NT2/D1 (cell line): ENCODE results near the gene GALNT9.
A peak's percentile ranks its signal among the peaks of the same experiment; 100 is the strongest.

ENCODE experiments used
- DNase-seq: peaks from one replicate; pipeline ENCODE4 v3.0.0-alpha.2; 2011; ENCODE audit warnings: low read depth, low spot score
- H3K27me3 ChIP-seq: 2 replicates; pipeline ENCODE4 v1.6.0; 2011; ENCODE audit warnings: mild to moderate bottlenecking; ENCODE audit not compliant: insufficient read length, insufficient read depth
- H3K36me3 ChIP-seq: 2 replicates; pipeline ENCODE4 v1.6.1; 2011; ENCODE audit warnings: mild to moderate bottlenecking, low read length, mixed read lengths; ENCODE audit not compliant: insufficient read depth, insufficient read length
- H3K4me1 ChIP-seq: 2 replicates; pipeline ENCODE4 v1.5.1; 2011; ENCODE audit not compliant: insufficient read depth, insufficient read length
- H3K4me3 ChIP-seq: 2 replicates; pipeline ENCODE4 v1.5.1; 2011; ENCODE audit warnings: low read depth; ENCODE audit not compliant: insufficient read length
- H3K9ac ChIP-seq: 2 replicates; pipeline ENCODE4 v1.6.0; 2011; ENCODE audit warnings: low read depth; ENCODE audit not compliant: insufficient read length
- H3K9me3 ChIP-seq: 2 replicates; pipeline ENCODE4 v1.5.1; 2011; ENCODE audit warnings: mild to moderate bottlenecking, low read length; ENCODE audit not compliant: insufficient read depth
- SUZ12 ChIP-seq: IDR thresholded peaks from 2 replicates; pipeline ENCODE4 v1.6.1; 2011; ENCODE audit not compliant: insufficient read length, insufficient read depth; ENCODE audit errors: extremely low read depth
- YY1 ChIP-seq: IDR thresholded peaks from 2 replicates; pipeline ENCODE4 v1.6.1; 2011; ENCODE audit not compliant: insufficient read length, insufficient read depth
- ZNF274 ChIP-seq: IDR thresholded peaks from 2 replicates; pipeline ENCODE4 v1.6.1; 2011; ENCODE audit warnings: mild to moderate bottlenecking, low read depth, low read length

The GALNT9 gene

DNA sequence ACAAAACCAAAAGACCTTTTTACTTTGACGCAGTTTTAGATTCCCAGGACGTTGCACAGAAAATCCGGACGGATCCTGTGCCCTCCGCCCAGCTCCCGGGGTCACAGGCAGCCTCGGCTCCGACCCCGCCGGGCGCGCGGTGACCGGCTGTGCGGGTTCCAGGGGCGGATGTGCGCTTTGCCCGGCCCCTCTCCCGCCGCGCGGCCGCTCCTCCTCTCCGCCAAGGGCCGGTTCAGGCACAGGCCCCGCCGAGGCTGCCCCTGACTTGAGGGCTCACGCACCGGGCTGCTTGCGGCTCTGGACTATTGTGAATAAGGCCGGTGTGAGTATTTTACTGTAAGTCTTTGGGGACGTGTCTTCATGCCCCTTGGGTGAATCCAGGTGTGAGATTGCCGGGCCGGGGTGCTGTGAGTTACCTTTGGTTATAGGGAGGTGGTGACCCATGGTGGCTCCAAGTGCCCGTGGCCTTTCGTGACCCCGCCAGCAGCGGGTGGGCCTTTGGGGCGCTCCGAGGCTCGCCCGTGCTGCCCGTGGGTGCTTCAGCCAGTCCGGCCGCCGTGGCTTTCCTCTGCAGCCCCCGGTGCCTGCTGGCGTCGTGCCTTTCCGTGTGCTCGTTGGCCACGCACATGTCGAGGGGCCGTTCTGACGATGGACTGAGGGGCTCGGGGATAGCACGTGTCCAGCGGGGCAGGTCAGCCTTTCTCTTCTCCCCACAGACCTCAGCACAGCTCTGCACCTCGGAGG lies 139.2 kb downstream of the GALNT9 start:
- peaks cover 25% of the 10 kb centered on the region for H3K4me1 ChIP-seq
- no peak for DNase-seq
- H3K36me3 ChIP-seq: no peaks in the 10 kb centered on the region
- peaks cover 19% of the 10 kb centered on the region for H3K9me3 ChIP-seq
- peak overlapping the region; percentile 65 for H3K4me3 ChIP-seq
- no peak for TF ChIP-seq YY1
- no peak for TF ChIP-seq ZNF274
- TF ChIP-seq SUZ12: no peak
- H3K9ac ChIP-seq: peak overlapping the region; percentile 80
- H3K27me3 ChIP-seq: peaks cover 85% of the 10 kb centered on the region

DNA sequence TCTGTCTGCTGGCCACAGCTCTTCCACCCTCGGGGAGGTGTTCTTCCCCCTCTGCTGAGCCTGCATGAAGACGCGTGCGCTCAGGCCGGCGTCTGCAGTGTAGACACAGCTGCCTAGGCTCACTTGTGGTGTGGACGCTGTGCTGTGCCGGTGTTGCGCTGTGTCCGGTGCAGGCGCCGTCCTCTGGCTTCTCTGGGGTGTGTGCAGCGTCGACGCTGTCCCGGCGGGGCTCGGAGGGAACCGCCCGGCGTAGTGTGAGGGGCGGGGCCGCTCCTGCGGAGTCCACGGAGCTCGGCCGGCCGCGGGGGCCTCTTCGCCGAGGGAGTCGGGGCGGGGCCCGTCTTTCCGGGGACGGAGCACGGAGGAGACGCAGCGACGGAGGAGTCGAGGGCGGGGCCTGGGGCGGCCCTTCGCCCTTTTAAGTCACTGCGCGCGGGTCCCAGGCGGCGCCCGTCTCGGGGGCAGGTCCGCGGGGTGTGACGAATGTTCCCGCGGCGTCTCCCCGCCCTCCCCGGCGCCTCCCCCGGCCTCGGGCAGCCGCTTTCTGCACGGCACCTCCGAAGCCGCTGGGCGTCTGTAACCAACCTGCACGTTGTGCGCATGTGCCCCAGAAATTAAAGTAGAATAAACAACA lies 139.9 kb downstream of the GALNT9 start:
- peaks cover 17% of the 10 kb centered on the region for H3K9me3 ChIP-seq
- TF ChIP-seq YY1 (no peak), SUZ12 (no peak), ZNF274 (no peak)
- H3K36me3 ChIP-seq: no peaks in the 10 kb centered on the region
- H3K4me1 ChIP-seq: peaks cover 25% of the 10 kb centered on the region
- peak overlapping the region; percentile 65 for H3K4me3 ChIP-seq
- no peak for DNase-seq
- peak overlapping the region; percentile 88 for H3K9ac ChIP-seq
- H3K27me3 ChIP-seq: peaks cover 85% of the 10 kb centered on the region

GRCh38 chr12:132188916-132189325 lies 140.5 kb downstream of the GALNT9 start:
- peaks cover 25% of the 10 kb centered on the region for H3K4me1 ChIP-seq
- peak overlapping the region; percentile 88 for H3K9ac ChIP-seq
- peaks cover 85% of the 10 kb centered on the region for H3K27me3 ChIP-seq
- no peak for TF ChIP-seq SUZ12
- no peak for TF ChIP-seq ZNF274
- no peak for TF ChIP-seq YY1
- DNase-seq: no peak
- H3K36me3 ChIP-seq: no peaks in the 10 kb centered on the region
- H3K4me3 ChIP-seq: peak overlapping the region; percentile 65
- peaks cover 11% of the 10 kb centered on the region for H3K9me3 ChIP-seq

DNA sequence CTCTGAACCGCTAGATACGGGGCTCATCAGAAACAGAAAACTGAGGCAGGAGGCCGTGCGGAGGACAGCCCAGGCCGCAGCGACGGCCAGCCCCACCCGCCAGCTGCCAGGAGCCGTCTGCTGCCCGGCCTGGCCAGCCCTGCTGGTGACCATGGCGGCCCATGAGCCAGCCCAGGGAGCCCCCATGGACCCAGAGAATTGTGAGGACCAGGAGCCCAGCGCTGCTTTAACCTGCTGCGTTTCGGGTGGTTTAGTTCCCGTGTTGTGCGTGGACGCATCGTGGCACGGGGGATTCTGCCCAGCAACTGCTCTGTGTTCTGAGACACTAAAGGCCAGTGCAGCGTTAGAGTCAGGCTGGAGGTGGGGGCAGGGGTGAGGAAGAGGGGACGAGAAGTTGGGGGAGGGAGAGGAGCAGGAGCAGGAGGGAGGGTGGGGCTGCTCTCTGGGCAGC lies 140.9 kb downstream of the GALNT9 start:
- Histone ChIP-seq H3K4me1 (peaks cover 25% of the 10 kb centered on the region), H3K4me3 (peak overlapping the region; percentile 65), H3K27me3 (peaks cover 85% of the 10 kb centered on the region), H3K9ac (peak overlapping the region; percentile 88), H3K9me3 (peaks cover 7% of the 10 kb centered on the region; the same call in 1 of the 2 replicates), H3K36me3 (no peaks in the 10 kb centered on the region)
- DNase-seq: no peak
- TF ChIP-seq ZNF274: no peak
- TF ChIP-seq SUZ12: no peak
- no peak for TF ChIP-seq YY1

DNA sequence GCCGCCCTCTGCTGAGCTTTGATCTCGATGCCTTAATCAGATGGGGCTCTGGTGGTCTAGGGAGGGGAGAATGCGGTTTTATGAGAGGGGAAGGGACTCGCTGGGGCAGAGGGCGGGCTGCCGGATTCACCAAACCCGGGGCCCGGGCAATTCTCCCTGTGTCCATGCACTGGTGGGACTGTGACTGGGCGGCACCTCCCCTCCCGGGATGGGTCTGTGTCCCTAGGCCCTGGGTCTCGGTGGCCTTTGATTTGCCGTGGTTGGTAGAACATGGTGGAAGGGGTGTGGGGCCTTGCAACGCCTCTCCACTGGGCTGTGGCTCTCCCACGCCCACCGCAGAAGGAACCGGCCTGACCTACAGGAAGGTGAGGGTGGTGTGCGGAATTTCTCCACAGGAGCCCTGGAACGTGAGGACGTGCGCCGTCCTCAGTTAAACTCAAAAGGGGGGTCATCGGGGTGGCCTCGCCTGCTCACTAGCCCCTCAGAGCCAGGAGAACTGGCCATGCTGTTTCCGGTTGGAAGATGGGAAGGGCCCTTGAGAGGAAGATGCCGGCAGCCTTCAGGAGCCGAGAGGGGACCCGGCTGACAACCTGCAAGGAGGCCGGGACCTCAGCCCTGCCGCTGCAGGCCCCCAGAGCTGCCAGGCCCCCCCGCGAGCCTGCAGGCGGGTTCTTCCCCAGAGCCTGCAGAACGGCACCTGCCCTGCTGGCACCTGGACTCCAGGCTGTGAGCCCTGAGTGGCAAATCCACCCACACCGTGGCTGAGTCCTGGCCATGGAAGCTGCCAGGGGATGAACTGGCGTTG lies 141.5 kb downstream of the GALNT9 start:
- Histone ChIP-seq H3K9ac (peak overlapping the region; percentile 42), H3K27me3 (peaks cover 85% of the 10 kb centered on the region)
- DNase-seq: no peak

DNA sequence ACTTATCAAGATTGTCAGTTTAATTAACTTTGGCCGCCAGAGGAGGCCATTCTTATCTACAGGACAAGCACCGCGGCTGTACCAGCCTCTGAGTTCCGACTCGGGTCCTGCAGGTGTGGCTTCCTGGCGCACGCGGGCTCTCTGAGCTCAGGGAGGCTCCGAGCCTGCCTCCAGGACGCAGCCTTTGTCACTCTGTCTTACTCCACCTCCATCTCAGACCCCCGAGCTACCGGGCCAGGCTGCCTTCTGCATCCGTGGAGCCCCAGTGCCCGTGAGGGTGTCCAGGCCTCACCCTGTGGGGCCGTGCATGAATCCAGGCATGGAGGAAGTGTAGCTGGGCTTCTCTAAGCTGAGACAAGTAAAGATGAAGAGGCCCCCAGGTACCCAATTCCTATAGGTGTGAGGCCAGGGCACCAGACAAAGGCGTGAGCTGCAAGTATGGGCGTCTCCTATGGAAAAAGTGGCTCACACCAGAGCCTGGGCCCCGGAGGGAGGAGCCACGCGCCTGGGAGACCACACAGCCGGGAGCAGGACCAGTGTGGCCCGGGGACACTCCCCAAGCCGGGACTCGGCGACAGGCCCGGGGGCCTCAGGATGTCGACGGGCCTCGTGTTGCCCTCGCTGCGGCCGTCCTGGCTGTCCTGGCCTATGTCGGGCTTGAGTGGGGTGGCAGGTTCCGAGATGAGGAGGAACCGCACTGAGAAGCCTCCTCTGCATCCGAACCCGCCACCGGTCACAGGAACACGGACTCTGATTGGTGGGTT lies 142.3 kb downstream of the GALNT9 start:
- DNase-seq: no peak
- TF ChIP-seq YY1 (no peak), SUZ12 (no peak), ZNF274 (no peak)
- peaks cover 85% of the 10 kb centered on the region for H3K27me3 ChIP-seq
- H3K4me3 ChIP-seq: no peak overlapping the region
- H3K9ac ChIP-seq: peak overlapping the region; percentile 18
- H3K9me3 ChIP-seq: no peaks in the 10 kb centered on the region
- no peaks in the 10 kb centered on the region for H3K36me3 ChIP-seq
- peaks cover 25% of the 10 kb centered on the region for H3K4me1 ChIP-seq

More for the DNA sequence above, 141.5 kb downstream of the GALNT9 start:
- Histone ChIP-seq H3K36me3 (no peaks in the 10 kb centered on the region), H3K4me1 (peaks cover 25% of the 10 kb centered on the region), H3K4me3 (no peak overlapping the region), H3K9me3 (0 out of 2 replicates have a peak, but pooled peaks cover under 1% of the 10 kb centered on the region)
- TF ChIP-seq YY1 (no peak), SUZ12 (no peak), ZNF274 (no peak)
